ENCODE results near the gene EBI3. TPM values are rescaled to one million over a fixed set of nuclear protein-coding genes. Genes with fewer than 3 reads are reported as not detected.
A peak's percentile ranks its signal among the peaks of the same experiment; 100 is the strongest.

The EBI3 gene
- total and polyA plus RNA-seq, 2 of the 13 experiments (the other 11 are each of a cell fraction or from before 2014, with no cell fraction given) = 3.4 TPM; not detected in 1

DNA sequence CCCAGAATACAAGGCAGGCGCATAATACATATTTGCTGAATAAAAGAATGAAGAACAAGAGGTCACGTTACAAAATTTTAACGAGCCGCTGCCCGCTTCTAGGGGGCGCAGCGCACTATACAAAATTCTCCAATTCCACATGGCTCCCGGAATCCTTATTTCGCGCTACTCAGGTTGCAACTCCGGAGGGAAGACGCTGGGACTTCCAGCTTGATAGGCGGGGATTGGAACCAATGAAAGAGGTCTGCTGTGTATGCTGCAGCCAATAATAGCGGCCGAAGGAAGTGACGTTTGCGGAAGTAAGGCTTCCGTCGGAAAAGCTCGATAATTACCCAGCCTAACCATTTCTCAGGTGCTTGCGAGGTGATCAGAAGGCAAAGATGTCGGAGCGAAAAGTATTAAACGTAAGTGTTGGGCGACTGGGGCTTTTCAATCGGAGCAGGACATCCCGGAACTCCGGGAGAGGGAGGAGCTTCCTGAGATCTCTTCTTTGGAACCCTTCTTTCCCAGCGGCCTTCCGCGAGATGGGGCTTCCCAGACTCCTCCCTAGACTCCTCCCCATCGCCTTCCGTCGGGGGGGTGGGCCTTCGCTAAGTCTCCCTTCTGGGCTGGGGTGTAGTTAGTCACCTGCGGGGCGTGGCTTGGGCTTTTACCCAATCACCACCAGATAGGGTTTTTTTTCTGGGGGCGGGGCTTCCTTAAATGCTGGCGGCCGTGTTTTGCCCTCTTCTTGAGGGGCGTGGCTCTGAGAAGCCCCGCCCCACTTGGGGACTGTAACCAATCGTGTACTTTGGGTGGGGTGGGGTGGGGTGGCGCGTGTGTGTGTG, 17.7 kb downstream of the EBI3 start, which contains the start of gene YJU2 (continued):
- TF ChIP-seq KAT2B (IDR thresholded peaks at IDR 0.05; ENCODE audit: borderline replicate concordance, low read depth, low read length) = no peak
- peak; percentile 99 for TF ChIP-seq SP2 (CRISPR knock-in tag; IDR thresholded peaks at IDR 0.05)
- TF ChIP-seq SP1 (IDR thresholded peaks at IDR 0.05) = no peak
- peak; percentile 90 for TF ChIP-seq SP1 (CRISPR knock-in tag; IDR thresholded peaks at IDR 0.05)
- TF ChIP-seq ZNF616 (CRISPR knock-in tag; IDR thresholded peaks at IDR 0.05; ENCODE audit: low read depth) = no peak
- TF ChIP-seq, protein P1, sequence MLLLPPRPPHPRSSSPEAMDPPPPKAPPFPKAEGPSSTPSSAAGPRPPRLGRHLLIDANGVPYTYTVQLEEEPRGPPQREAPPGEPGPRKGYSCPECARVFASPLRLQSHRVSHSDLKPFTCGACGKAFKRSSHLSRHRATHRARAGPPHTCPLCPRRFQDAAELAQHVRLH (CRISPR knock-in tag; IDR thresholded peaks at IDR 0.05; ENCODE audit: borderline replicate concordance, low read depth) = peak; percentile 81; the same call in 1 of the 2 replicates
- no peak for TF ChIP-seq POLR2AphosphoS2 (IDR thresholded peaks at IDR 0.05; ENCODE audit: low read depth, low read length)
- no peak for TF ChIP-seq TBX2 (CRISPR knock-in tag; IDR thresholded peaks at IDR 0.05; ENCODE audit: borderline replicate concordance)
- no peak for TF ChIP-seq THAP8 (CRISPR knock-in tag; IDR thresholded peaks at IDR 0.05; ENCODE audit: borderline replicate concordance)
- no peak for TF ChIP-seq FOSL1 (CRISPR knock-in tag; IDR thresholded peaks at IDR 0.05; ENCODE audit: borderline replicate concordance)
- TF ChIP-seq DR1 (CRISPR knock-in tag; IDR thresholded peaks at IDR 0.05) = no peak
- no peak for TF ChIP-seq CENPX (CRISPR knock-in tag; IDR thresholded peaks at IDR 0.05)
- TF ChIP-seq, protein P2, sequence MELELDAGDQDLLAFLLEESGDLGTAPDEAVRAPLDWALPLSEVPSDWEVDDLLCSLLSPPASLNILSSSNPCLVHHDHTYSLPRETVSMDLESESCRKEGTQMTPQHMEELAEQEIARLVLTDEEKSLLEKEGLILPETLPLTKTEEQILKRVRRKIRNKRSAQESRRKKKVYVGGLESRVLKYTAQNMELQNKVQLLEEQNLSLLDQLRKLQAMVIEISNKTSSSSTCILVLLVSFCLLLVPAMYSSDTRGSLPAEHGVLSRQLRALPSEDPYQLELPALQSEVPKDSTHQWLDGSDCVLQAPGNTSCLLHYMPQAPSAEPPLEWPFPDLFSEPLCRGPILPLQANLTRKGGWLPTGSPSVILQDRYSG (CRISPR knock-in tag; IDR thresholded peaks at IDR 0.05) = no peak
- no peak for TF ChIP-seq ZBTB8A (CRISPR knock-in tag; IDR thresholded peaks at IDR 0.05; ENCODE audit: borderline replicate concordance, low read depth)
- TF ChIP-seq ZNF784 (CRISPR knock-in tag; IDR thresholded peaks at IDR 0.05; ENCODE audit: borderline replicate concordance) = no peak
- no peak for TF ChIP-seq ZNF546 (CRISPR knock-in tag; conservative IDR thresholded peaks at IDR 0.05)
- peak; percentile 64 for TF ChIP-seq HDAC2 (CRISPR knock-in tag; IDR thresholded peaks at IDR 0.05)
- no peak for TF ChIP-seq SRSF4 (IDR thresholded peaks at IDR 0.05; ENCODE audit: low read depth, low read length, poor library complexity, severe bottlenecking)
- no peak for TF ChIP-seq ZNF570 (CRISPR knock-in tag; IDR thresholded peaks at IDR 0.05; ENCODE audit: borderline replicate concordance)
- TF ChIP-seq NKX3-1 (CRISPR knock-in tag; IDR thresholded peaks at IDR 0.05) = no peak
- TF ChIP-seq, protein P3, sequence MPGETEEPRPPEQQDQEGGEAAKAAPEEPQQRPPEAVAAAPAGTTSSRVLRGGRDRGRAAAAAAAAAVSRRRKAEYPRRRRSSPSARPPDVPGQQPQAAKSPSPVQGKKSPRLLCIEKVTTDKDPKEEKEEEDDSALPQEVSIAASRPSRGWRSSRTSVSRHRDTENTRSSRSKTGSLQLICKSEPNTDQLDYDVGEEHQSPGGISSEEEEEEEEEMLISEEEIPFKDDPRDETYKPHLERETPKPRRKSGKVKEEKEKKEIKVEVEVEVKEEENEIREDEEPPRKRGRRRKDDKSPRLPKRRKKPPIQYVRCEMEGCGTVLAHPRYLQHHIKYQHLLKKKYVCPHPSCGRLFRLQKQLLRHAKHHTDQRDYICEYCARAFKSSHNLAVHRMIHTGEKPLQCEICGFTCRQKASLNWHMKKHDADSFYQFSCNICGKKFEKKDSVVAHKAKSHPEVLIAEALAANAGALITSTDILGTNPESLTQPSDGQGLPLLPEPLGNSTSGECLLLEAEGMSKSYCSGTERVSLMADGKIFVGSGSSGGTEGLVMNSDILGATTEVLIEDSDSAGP (CRISPR knock-in tag; IDR thresholded peaks at IDR 0.05; ENCODE audit: borderline replicate concordance) = peak; percentile 75; the same call in 1 of the 2 replicates
